Hepatocyte (in vitro differentiated cells): Measurements from ENCODE around the gene TNFRSF1B. TPM values are rescaled to one million over a fixed set of nuclear protein-coding genes. Genes with fewer than 3 reads are reported as not detected.
A peak's percentile ranks its signal among the peaks of the same experiment; 100 is the strongest.

Experiments used
- DNase-seq: peaks from one replicate; pipeline ENCODE4 v3.0.0-alpha.2; 2016; ENCODE audit warnings: low spot score
- H2AFZ ChIP-seq: fragments of 200-600 bp; sonication (generic); 2 replicates; pipeline ENCODE4 v1.6.0; 2016; ENCODE audit warnings: antibody characterized with exemption, mild to moderate bottlenecking
- H3K27ac ChIP-seq: fragments of 200-600 bp; sonication (generic); 2 replicates; pipeline ENCODE4 v1.5.1; 2016; ENCODE audit warnings: mild to moderate bottlenecking
- H3K27me3 ChIP-seq: fragments of 200-600 bp; sonication (generic); 2 replicates; pipeline ENCODE4 v1.6.1; 2016
- H3K36me3 ChIP-seq: fragments of 200-600 bp; sonication (generic); replicated peaks from 2 replicates; pipeline ENCODE4 v1.5.1; 2016; ENCODE audit warnings: low read depth; ENCODE audit not compliant: insufficient read depth
- H3K4me1 ChIP-seq: fragments of 200-600 bp; sonication (generic); 2 replicates; pipeline ENCODE4 v1.5.1; 2016; ENCODE audit warnings: mild to moderate bottlenecking, moderate library complexity; ENCODE audit not compliant: insufficient read depth
- H3K4me2 ChIP-seq: fragments of 200-600 bp; sonication (generic); 2 replicates; pipeline ENCODE4 v1.6.0; 2016
- H3K4me3 ChIP-seq: fragments of 200-600 bp; sonication (generic); 2 replicates; pipeline ENCODE4 v1.5.1; 2016; ENCODE audit warnings: mild to moderate bottlenecking
- H3K79me2 ChIP-seq: fragments of 200-600 bp; sonication (generic); 2 replicates; pipeline ENCODE4 v1.6.0; 2017; ENCODE audit warnings: mild to moderate bottlenecking
- H3K9me2 ChIP-seq: fragments of 200-600 bp; sonication (generic); replicated peaks from 2 replicates; pipeline ENCODE4 v1.6.0; 2017; ENCODE audit warnings: mild to moderate bottlenecking; ENCODE audit not compliant: insufficient read depth
- H3K9me3 ChIP-seq: fragments of 200-600 bp; sonication (generic); 2 replicates; pipeline ENCODE4 v1.5.1; 2016; ENCODE audit warnings: low read depth, mild to moderate bottlenecking
- H4K20me1 ChIP-seq: fragments of 200-600 bp; sonication (generic); 2 replicates; pipeline ENCODE4 v1.6.0; 2016; ENCODE audit warnings: mild to moderate bottlenecking; ENCODE audit not compliant: insufficient read depth, poor library complexity, severe bottlenecking
- EZH2 ChIP-seq: fragments of 200-600 bp; sonication (generic); IDR thresholded peaks from 2 replicates; pipeline ENCODE4 v1.6.1; 2016; ENCODE audit warnings: antibody characterized with exemption, mild to moderate bottlenecking, borderline replicate concordance
- EZH2phosphoT487 ChIP-seq: fragments of 200-600 bp; sonication (generic); IDR thresholded peaks from one replicate; pipeline ENCODE4 v1.6.1; 2018; ENCODE audit warnings: antibody characterized with exemption, mild to moderate bottlenecking, low read depth, moderate library complexity; ENCODE audit not compliant: unreplicated experiment, severe bottlenecking
- WGBS: methylation state at CpG from one replicate; pipeline ENCODE4 v1.1.6; 2016; ENCODE audit warnings: low lambda C conversion rate; ENCODE audit errors: missing lambda C conversion rate; 5-methylcytosine and 5-hydroxymethylcytosine counted together
- polyA plus RNA-seq: library from polyadenylated mRNA; unstranded; fragments of >200 nt; fragmentation: Nextera tagmentation; extraction: Ambion mirVana; gene quantifications from 2 replicates; pipeline ENCODE4 v1.2.1, GENCODE V29; 2016
- total RNA-seq: library from RNA; depleted of rRNA; stranded (reverse); fragments of >200 nt; gene quantifications from 2 replicates; pipeline ENCODE4 v1.2.3, GENCODE V29; 2014
- TF ChIP-seq, protein P1 (sequence below): fragments of 200-600 bp; sonication (generic); IDR thresholded peaks from 2 replicates; pipeline ENCODE4 v1.5.1; 2016; ENCODE audit warnings: antibody characterized with exemption, mild to moderate bottlenecking; ENCODE audit not compliant: poor library complexity

The TNFRSF1B gene
- total and polyA plus RNA-seq, 2 experiments from 2014 or later: 4.3 to 13.4 TPM

GRCh38 chr1:12177999-12178441 lies 11.2 kb downstream of the TNFRSF1B start:
- Histone ChIP-seq H2AFZ (no peak overlapping the region), H3K4me1 (peaks cover 8% of the 10 kb centered on the region), H3K9me3 (no peaks in the 10 kb centered on the region), H3K4me3 (no peak overlapping the region), H3K4me2 (no peak overlapping the region), H4K20me1 (no peaks in the 10 kb centered on the region), H3K36me3 (no peaks in the 10 kb centered on the region), H3K79me2 (no peaks in the 10 kb centered on the region), H3K27ac (peak overlapping the region; percentile 23), H3K27me3 (no peaks in the 10 kb centered on the region), H3K9me2 (no peaks in the 10 kb centered on the region)
- 68% methylated on average over 14 of the region's 14 CpGs for WGBS
- no peak for TF ChIP-seq EZH2phosphoT487
- TF ChIP-seq, protein P1, sequence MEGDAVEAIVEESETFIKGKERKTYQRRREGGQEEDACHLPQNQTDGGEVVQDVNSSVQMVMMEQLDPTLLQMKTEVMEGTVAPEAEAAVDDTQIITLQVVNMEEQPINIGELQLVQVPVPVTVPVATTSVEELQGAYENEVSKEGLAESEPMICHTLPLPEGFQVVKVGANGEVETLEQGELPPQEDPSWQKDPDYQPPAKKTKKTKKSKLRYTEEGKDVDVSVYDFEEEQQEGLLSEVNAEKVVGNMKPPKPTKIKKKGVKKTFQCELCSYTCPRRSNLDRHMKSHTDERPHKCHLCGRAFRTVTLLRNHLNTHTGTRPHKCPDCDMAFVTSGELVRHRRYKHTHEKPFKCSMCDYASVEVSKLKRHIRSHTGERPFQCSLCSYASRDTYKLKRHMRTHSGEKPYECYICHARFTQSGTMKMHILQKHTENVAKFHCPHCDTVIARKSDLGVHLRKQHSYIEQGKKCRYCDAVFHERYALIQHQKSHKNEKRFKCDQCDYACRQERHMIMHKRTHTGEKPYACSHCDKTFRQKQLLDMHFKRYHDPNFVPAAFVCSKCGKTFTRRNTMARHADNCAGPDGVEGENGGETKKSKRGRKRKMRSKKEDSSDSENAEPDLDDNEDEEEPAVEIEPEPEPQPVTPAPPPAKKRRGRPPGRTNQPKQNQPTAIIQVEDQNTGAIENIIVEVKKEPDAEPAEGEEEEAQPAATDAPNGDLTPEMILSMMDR: no peak
- no peak for TF ChIP-seq EZH2
- DNase-seq: peak; percentile 67

- Histone ChIP-seq H2AFZ (no peak overlapping the region), H3K4me2 (no peak overlapping the region), H3K27ac (peak overlapping the region; percentile 23)
These were observed 11.7 kb downstream of the TNFRSF1B start for GRCh38 chr1:12178511-12178910.

GRCh38 chr1:12179111-12179519 lies 12.3 kb downstream of the TNFRSF1B start:
- no peaks in the 10 kb centered on the region for H4K20me1 ChIP-seq
- no peaks in the 10 kb centered on the region for H3K27me3 ChIP-seq
- H3K4me3 ChIP-seq: no peak overlapping the region
- no peak for DNase-seq
- TF ChIP-seq, protein P1: no peak
- TF ChIP-seq EZH2phosphoT487 (no peak), EZH2 (no peak)
- no peaks in the 10 kb centered on the region for H3K9me3 ChIP-seq
- no peak overlapping the region for H2AFZ ChIP-seq
- peak overlapping the region; percentile 23 for H3K27ac ChIP-seq
- H3K4me2 ChIP-seq: no peak overlapping the region
- H3K4me1 ChIP-seq: peaks cover 12% of the 10 kb centered on the region
- H3K9me2 ChIP-seq: no peaks in the 10 kb centered on the region
- 68% methylated on average over 17 of the region's 17 CpGs for WGBS
- H3K36me3 ChIP-seq: no peaks in the 10 kb centered on the region
- H3K79me2 ChIP-seq: no peaks in the 10 kb centered on the region

More at GRCh38 chr1:12178511-12178910, 11.7 kb downstream of the TNFRSF1B start:
- Histone ChIP-seq H3K36me3 (no peaks in the 10 kb centered on the region), H3K4me3 (no peak overlapping the region), H4K20me1 (no peaks in the 10 kb centered on the region), H3K9me2 (no peaks in the 10 kb centered on the region), H3K4me1 (peaks cover 8% of the 10 kb centered on the region), H3K9me3 (no peaks in the 10 kb centered on the region), H3K79me2 (no peaks in the 10 kb centered on the region), H3K27me3 (no peaks in the 10 kb centered on the region)
- DNase-seq: no peak
- TF ChIP-seq EZH2 (no peak), EZH2phosphoT487 (no peak)
- TF ChIP-seq, protein P1: no peak
- 78% methylated on average over 11 of the region's 11 CpGs for WGBS

DNA sequence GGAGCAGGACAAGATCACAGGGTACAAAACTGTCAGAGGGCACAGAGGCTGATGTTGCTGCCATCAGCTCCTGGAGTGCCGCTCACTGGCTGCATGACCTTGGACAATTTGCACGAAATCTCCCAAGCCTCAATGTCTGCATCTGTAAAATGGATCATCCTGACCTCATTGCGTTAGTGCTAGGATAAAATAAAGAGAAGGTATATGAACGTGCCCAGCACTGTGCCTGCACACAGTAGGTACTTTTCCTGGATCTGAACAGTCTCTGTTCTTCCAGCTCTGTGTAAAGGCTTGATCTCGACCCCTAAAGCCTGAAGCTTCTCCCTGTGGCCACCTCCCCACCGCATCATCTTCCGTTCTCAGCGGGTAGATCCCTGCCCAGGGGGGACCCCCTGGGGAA lies 12.9 kb downstream of the TNFRSF1B start:
- Histone ChIP-seq H4K20me1 (no peaks in the 10 kb centered on the region), H3K4me3 (no peak overlapping the region), H2AFZ (no peak overlapping the region), H3K27me3 (no peaks in the 10 kb centered on the region), H3K4me1 (peaks cover 18% of the 10 kb centered on the region), H3K36me3 (no peaks in the 10 kb centered on the region), H3K79me2 (no peaks in the 10 kb centered on the region), H3K9me3 (no peaks in the 10 kb centered on the region), H3K4me2 (no peak overlapping the region), H3K27ac (peak overlapping the region; percentile 9), H3K9me2 (no peaks in the 10 kb centered on the region)
- no peak for DNase-seq
- WGBS: 98% methylated on average over 8 of the region's 8 CpGs
- no peak for TF ChIP-seq EZH2phosphoT487
